K562 (cell line): ENCODE results near the gene FRMPD1.

Source experiments
- CREB1 ChIP-seq, 2 experiments: sonication (generic) in 1 of 2; formaldehyde crosslinking in 1 of 2; IDR thresholded peaks; 2 replicates each; pipeline versions ENCODE4 v1.6.1 to v1.8.0; 2012 to 2022; ENCODE audit warnings: inconsistent platforms in 1 of 2, mild to moderate bottlenecking in 1 of 2, missing genetic modification reagents in 1 of 2, moderate library complexity in 1 of 2
- CTCF ChIP-seq, 3 experiments: IDR thresholded peaks in 2 of 3; conservative IDR thresholded peaks in 1 of 3; 2 replicates each; pipeline ENCODE4 v1.5.1; 2011 to 2012; ENCODE audit warnings: low read length in 3 of 3, mild to moderate bottlenecking in 3 of 3, control low read depth in 2 of 3, improper control_type of control experiment in 1 of 3, inconsistent platforms in 1 of 3, low read depth in 1 of 3, mixed read lengths in 1 of 3, moderate library complexity in 1 of 3; ENCODE audit not compliant: insufficient read depth in 2 of 3
- EP400 ChIP-seq: fragments of 450-650 bp; IDR thresholded peaks from 2 replicates; pipeline ENCODE4 v1.6.1; 2017; ENCODE audit warnings: antibody characterized with exemption, mild to moderate bottlenecking, moderate library complexity
- NFATC3 ChIP-seq: fragments of 450-650 bp; IDR thresholded peaks from 2 replicates; pipeline ENCODE4 v1.6.1; 2017; ENCODE audit warnings: mild to moderate bottlenecking
- NR3C1 ChIP-seq: sonication (generic); formaldehyde crosslinking; IDR thresholded peaks from 2 replicates; pipeline ENCODE4 v1.8.1; 2022; ENCODE audit warnings: missing genetic modification reagents
- RBM14 ChIP-seq: fragments of 200-400 bp; formaldehyde crosslinking; IDR thresholded peaks from 2 replicates; pipeline ENCODE4 v1.6.1; 2018; ENCODE audit warnings: low read depth, mild to moderate bottlenecking, low read length, moderate library complexity, borderline replicate concordance; ENCODE audit not compliant: insufficient read depth
- REST ChIP-seq, 2 experiments: fragments of 450-650 bp; formaldehyde crosslinking in 1 of 2; IDR thresholded peaks; 2 replicates each; pipeline versions ENCODE4 v1.4.0 to v1.6.1; 2014 to 2020; ENCODE audit warnings: mild to moderate bottlenecking in 2 of 2, borderline replicate concordance in 1 of 2, low read depth in 1 of 2
- TARDBP ChIP-seq: fragments of 450-650 bp; IDR thresholded peaks from 2 replicates; pipeline ENCODE4 v1.6.1; 2016
- ZNF133 ChIP-seq: fragments of 250-450 bp; sonication (Bioruptor Pico); IDR thresholded peaks from 2 replicates; pipeline ENCODE4 v1.4.0; 2020; ENCODE audit warnings: mild to moderate bottlenecking
- ZNF431 ChIP-seq: sonication (generic); formaldehyde crosslinking; IDR thresholded peaks from 2 replicates; pipeline ENCODE4 v1.8.0; 2022; ENCODE audit warnings: mild to moderate bottlenecking, missing genetic modification reagents
- ZNF561 ChIP-seq: fragments of 450-650 bp; formaldehyde crosslinking; conservative IDR thresholded peaks from 2 replicates; pipeline ENCODE4 v1.4.0; 2020; ENCODE audit warnings: mild to moderate bottlenecking, moderate library complexity

GRCh38 chr9:37700131-37700530, 49.4 kb downstream of the FRMPD1 start:
- no peak for TF ChIP-seq EP400
- TF ChIP-seq NR3C1 (CRISPR knock-in tag) = no peak
- no peak for TF ChIP-seq CTCF (IDR thresholded peaks at IDR 0.05 in 2 of 3, conservative IDR thresholded peaks at IDR 0.05 in 1 of 3; ENCODE audit: insufficient read depth in 2 of 3, low read depth in 1 of 3, low read length in 3 of 3)
- no peak for TF ChIP-seq ZNF133
- TF ChIP-seq CREB1 (IDR thresholded peaks at IDR 0.05) = no peak
- no peak for TF ChIP-seq CREB1 (CRISPR knock-in tag; IDR thresholded peaks at IDR 0.05)
- no peak for TF ChIP-seq ZNF431 (CRISPR knock-in tag)
- TF ChIP-seq NFATC3 = no peak
- TF ChIP-seq TARDBP = no peak
- no peak for TF ChIP-seq ZNF561
- TF ChIP-seq RBM14 = no peak
- peak; percentile 21; the same call in 1 of the 2 replicates for TF ChIP-seq REST (IDR thresholded peaks at IDR 0.05; ENCODE audit: borderline replicate concordance)
- TF ChIP-seq REST (CRISPR knock-in tag; IDR thresholded peaks at IDR 0.05; ENCODE audit: low read depth) = no peak
